HepG2 (cell line): ENCODE data around the gene NOP56. TPM values are rescaled to one million over a fixed set of nuclear protein-coding genes. Genes with fewer than 3 reads are reported as not detected.

Source experiments
- AGO1 ChIP-seq: fragments of 200-400 bp; formaldehyde crosslinking; IDR thresholded peaks from 2 replicates; pipeline ENCODE4 v1.6.1; 2017; ENCODE audit warnings: mild to moderate bottlenecking, low read depth, low read length, moderate library complexity; ENCODE audit not compliant: poor library complexity, severe bottlenecking
- AHR ChIP-seq: IDR thresholded peaks from 2 replicates; pipeline ENCODE4 v1.6.1; 2018; ENCODE audit warnings: missing genetic modification reagents, missing compliant biosample characterization
- ATAD3A ChIP-seq: sonication (generic); formaldehyde crosslinking; IDR thresholded peaks from 2 replicates; pipeline ENCODE4 v1.4.0; 2020; ENCODE audit warnings: missing genetic modification reagents
- ESRRA ChIP-seq: sonication (generic); formaldehyde crosslinking; IDR thresholded peaks from 2 replicates; pipeline ENCODE4 v1.5.1; 2020; ENCODE audit warnings: mild to moderate bottlenecking, low read depth, missing genetic modification reagents
- EZH2 ChIP-seq: conservative IDR thresholded peaks from 2 replicates; pipeline ENCODE4 v1.6.1; 2012; ENCODE audit warnings: mild to moderate bottlenecking, low read depth, low read length, moderate library complexity
- HMG20A ChIP-seq: IDR thresholded peaks from 2 replicates; pipeline ENCODE4 v1.6.1; 2016; ENCODE audit warnings: borderline replicate concordance
- HOXA7 ChIP-seq: sonication (generic); formaldehyde crosslinking; IDR thresholded peaks from 2 replicates; pipeline ENCODE4 v1.8.1; 2022; ENCODE audit warnings: mild to moderate bottlenecking, missing genetic modification reagents, moderate library complexity
- HOXD1 ChIP-seq: sonication (generic); formaldehyde crosslinking; IDR thresholded peaks from 2 replicates; pipeline ENCODE4 v1.5.0; 2020; ENCODE audit warnings: missing genetic modification reagents
- KAT2B ChIP-seq: fragments of 150-350 bp; IDR thresholded peaks from 2 replicates; pipeline ENCODE4 v1.6.1; 2014; ENCODE audit warnings: low read depth, low read length, borderline replicate concordance
- KAT7 ChIP-seq: IDR thresholded peaks from 2 replicates; pipeline ENCODE4 v1.6.1; 2018; ENCODE audit warnings: borderline replicate concordance, missing compliant biosample characterization
- KDM2A ChIP-seq: sonication (generic); formaldehyde crosslinking; IDR thresholded peaks from 2 replicates; pipeline ENCODE4 v1.4.0; 2020; ENCODE audit warnings: low read depth, missing genetic modification reagents, borderline replicate concordance
- PRPF4 ChIP-seq: fragments of 200-400 bp; formaldehyde crosslinking; IDR thresholded peaks from 2 replicates; pipeline ENCODE4 v1.6.1; 2016; ENCODE audit warnings: low read length, low read depth; ENCODE audit not compliant: poor library complexity, severe bottlenecking
- RAD21 ChIP-seq: fragments of 450-650 bp; formaldehyde crosslinking; IDR thresholded peaks from 2 replicates; pipeline ENCODE4 v1.5.0; 2020; ENCODE audit warnings: mild to moderate bottlenecking
- RARA ChIP-seq: IDR thresholded peaks from 2 replicates; pipeline ENCODE4 v1.6.1; 2016; ENCODE audit warnings: missing genetic modification reagents, missing compliant biosample characterization
- SAP130 ChIP-seq: IDR thresholded peaks from 2 replicates; pipeline ENCODE4 v1.6.1; 2016; ENCODE audit warnings: low read depth
- SKI ChIP-seq: fragments of 450-650 bp; IDR thresholded peaks from one replicate; pipeline ENCODE4 v1.6.1; 2018; ENCODE audit warnings: mild to moderate bottlenecking; ENCODE audit not compliant: partially characterized antibody
- THYN1 ChIP-seq: sonication (generic); formaldehyde crosslinking; IDR thresholded peaks from 2 replicates; pipeline ENCODE4 v1.8.1; 2023; ENCODE audit warnings: low read depth, mild to moderate bottlenecking, moderate library complexity, missing genetic modification reagents, borderline replicate concordance
- TMF1 ChIP-seq: sonication (generic); formaldehyde crosslinking; IDR thresholded peaks from 2 replicates; pipeline ENCODE4 v1.8.1; 2022; ENCODE audit warnings: low read depth, missing genetic modification reagents
- ZFP36L1 ChIP-seq: sonication (generic); formaldehyde crosslinking; IDR thresholded peaks from 2 replicates; pipeline ENCODE4 v1.8.0; 2022; ENCODE audit warnings: mild to moderate bottlenecking, missing genetic modification reagents, moderate library complexity
- ZNF12 ChIP-seq: sonication (generic); formaldehyde crosslinking; IDR thresholded peaks from 2 replicates; pipeline ENCODE4 v1.5.0; 2020; ENCODE audit warnings: missing genetic modification reagents
- ZNF256 ChIP-seq: sonication (generic); formaldehyde crosslinking; conservative IDR thresholded peaks from 2 replicates; pipeline ENCODE4 v1.4.0; 2020; ENCODE audit warnings: missing genetic modification reagents
- ZNF530 ChIP-seq: sonication (generic); formaldehyde crosslinking; IDR thresholded peaks from 2 replicates; pipeline ENCODE4 v1.5.0; 2020; ENCODE audit warnings: low read depth, mild to moderate bottlenecking, missing genetic modification reagents
- ZNF550 ChIP-seq: sonication (generic); formaldehyde crosslinking; IDR thresholded peaks from 2 replicates; pipeline ENCODE4 v1.4.0; 2020; ENCODE audit warnings: mild to moderate bottlenecking, missing genetic modification reagents, borderline replicate concordance
- ZNF607 ChIP-seq: sonication (generic); formaldehyde crosslinking; IDR thresholded peaks from 2 replicates; pipeline ENCODE4 v1.5.1; 2020; ENCODE audit warnings: missing genetic modification reagents, mild to moderate bottlenecking, borderline replicate concordance
- polyA plus RNA-seq, 8 experiments: library from polyadenylated mRNA; depleted of rRNA in 3 of 8; stranded (reverse) in 7 of 8; unstranded in 1 of 8; fragments of >200 nt; fragmentation: Illumina TruSeq in 4 of 8; extraction: Trizol in 4 of 8; gene quantifications; 2 replicates each; pipeline versions ENCODE4 v1.2.1 to v1.2.3, GENCODE V29; 2011 to 2016; ENCODE audit warnings: low read depth in 4 of 8, missing spikeins in 1 of 8, mixed read lengths in 1 of 8; ENCODE audit not compliant: insufficient read depth in 1 of 8
- total RNA-seq, 5 experiments: library from RNA; depleted of rRNA; stranded (reverse); fragments of >200 nt; fragmentation: Illumina TruSeq; extraction: Trizol; gene quantifications; 2 replicates each; pipeline ENCODE4 v1.2.3, GENCODE V29; 2016; ENCODE audit warnings: low read depth in 1 of 5
- TF ChIP-seq, protein P1 (sequence below): sonication (generic); formaldehyde crosslinking; IDR thresholded peaks from 2 replicates; pipeline ENCODE4 v1.9.0; 2022; ENCODE audit warnings: missing genetic modification reagents, mild to moderate bottlenecking, borderline replicate concordance
- TF ChIP-seq, protein P2 (sequence below): sonication (generic); formaldehyde crosslinking; IDR thresholded peaks from 2 replicates; pipeline ENCODE4 v1.4.0; 2020; ENCODE audit warnings: missing genetic modification reagents
- TF ChIP-seq, protein P3 (sequence below): sonication (generic); formaldehyde crosslinking; IDR thresholded peaks from 2 replicates; pipeline ENCODE4 v1.8.1; 2023; ENCODE audit warnings: mild to moderate bottlenecking, inconsistent platforms, moderate library complexity, missing genetic modification reagents, borderline replicate concordance

NOP56 gene
- total and polyA plus RNA-seq, 2 of the 13 experiments (the other 11 are each of a cell fraction or from before 2014, with no cell fraction given): 369 to 1,116 TPM

DNA sequence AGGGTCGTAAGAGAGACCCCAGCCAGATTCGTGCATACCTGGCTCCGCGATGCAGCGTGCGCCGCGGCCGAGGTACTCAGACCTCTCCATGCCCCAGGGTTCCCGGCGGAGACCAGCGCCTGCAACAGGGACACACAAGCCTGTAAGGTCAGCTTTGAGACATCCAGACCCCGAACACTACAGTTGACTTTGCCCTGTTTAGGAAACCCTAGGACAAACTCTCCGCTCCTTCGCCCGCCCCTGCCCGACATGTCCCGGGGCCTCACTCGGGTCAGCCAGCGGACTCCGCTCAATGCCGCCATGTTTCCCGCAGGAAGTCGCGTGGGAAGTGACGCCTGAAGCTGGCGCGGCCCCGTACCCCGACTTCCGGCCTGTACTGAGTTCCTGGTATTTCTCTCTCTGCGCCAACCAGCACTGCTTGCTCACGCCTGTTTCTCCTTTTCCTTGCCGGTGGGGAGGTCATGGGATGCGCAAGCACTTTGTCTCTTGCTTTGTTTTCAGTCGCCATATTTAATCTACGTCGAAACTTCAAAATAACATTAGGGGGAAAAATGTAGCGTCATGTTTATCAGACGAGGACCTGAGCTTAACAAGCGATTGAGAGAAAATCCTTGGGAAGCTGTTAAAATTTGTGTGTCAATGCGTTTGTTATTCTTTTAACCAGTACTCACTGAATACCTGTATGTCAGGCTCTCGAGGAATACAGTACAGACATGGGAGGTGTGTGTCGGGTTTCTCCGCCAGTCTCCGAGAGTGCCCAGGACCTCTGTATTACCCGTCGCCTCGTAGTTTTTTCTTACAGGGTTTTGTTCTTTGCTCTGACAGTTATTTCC is 11.7 kb downstream of the NOP56 start, which contains the start of gene IDH3B (continued):
- TF ChIP-seq TMF1 (CRISPR knock-in tag) (peak; percentile 76; the same call in 1 of the 2 replicates), ZNF12 (peak; percentile 82), RARA (CRISPR knock-in tag) (peak; percentile 67), ZNF607 (peak; percentile 63; the same call in 1 of the 2 replicates), KAT2B (peak; percentile 20; the same call in 1 of the 2 replicates), SAP130 (peak; percentile 99), EZH2 (0 out of 2 replicates have a peak, but pooled peaks have one; percentile 21), THYN1 (CRISPR knock-in tag) (0 out of 2 replicates have a peak, but pooled peaks have one; percentile 28), AHR (peak; percentile 88), KAT7 (CRISPR knock-in tag) (peak; percentile 98; the same call in 1 of the 2 replicates), KDM2A (CRISPR knock-in tag) (peak; percentile 99), ATAD3A (CRISPR knock-in tag) (peak; percentile 8; the same call in 1 of the 2 replicates), ZNF550 (CRISPR knock-in tag) (peak; percentile 92; the same call in 1 of the 2 replicates), ZFP36L1 (CRISPR knock-in tag) (peak; percentile 69; the same call in 1 of the 2 replicates), ZNF530 (CRISPR knock-in tag) (no peak), ZNF256 (CRISPR knock-in tag) (peak; percentile 86; the same call in 1 of the 2 replicates), HOXD1 (CRISPR knock-in tag) (peak; percentile 78), RAD21 (peak; percentile 45), ESRRA (CRISPR knock-in tag) (peak; percentile 64), PRPF4 (no peak), SKI (no peak), HOXA7 (CRISPR knock-in tag) (no peak), AGO1 (peak; percentile 39), HMG20A (peak; percentile 36; the same call in 1 of the 2 replicates)
- TF ChIP-seq, protein P1, sequence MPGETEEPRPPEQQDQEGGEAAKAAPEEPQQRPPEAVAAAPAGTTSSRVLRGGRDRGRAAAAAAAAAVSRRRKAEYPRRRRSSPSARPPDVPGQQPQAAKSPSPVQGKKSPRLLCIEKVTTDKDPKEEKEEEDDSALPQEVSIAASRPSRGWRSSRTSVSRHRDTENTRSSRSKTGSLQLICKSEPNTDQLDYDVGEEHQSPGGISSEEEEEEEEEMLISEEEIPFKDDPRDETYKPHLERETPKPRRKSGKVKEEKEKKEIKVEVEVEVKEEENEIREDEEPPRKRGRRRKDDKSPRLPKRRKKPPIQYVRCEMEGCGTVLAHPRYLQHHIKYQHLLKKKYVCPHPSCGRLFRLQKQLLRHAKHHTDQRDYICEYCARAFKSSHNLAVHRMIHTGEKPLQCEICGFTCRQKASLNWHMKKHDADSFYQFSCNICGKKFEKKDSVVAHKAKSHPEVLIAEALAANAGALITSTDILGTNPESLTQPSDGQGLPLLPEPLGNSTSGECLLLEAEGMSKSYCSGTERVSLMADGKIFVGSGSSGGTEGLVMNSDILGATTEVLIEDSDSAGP (CRISPR knock-in tag): peak; percentile 97
- TF ChIP-seq, protein P2, sequence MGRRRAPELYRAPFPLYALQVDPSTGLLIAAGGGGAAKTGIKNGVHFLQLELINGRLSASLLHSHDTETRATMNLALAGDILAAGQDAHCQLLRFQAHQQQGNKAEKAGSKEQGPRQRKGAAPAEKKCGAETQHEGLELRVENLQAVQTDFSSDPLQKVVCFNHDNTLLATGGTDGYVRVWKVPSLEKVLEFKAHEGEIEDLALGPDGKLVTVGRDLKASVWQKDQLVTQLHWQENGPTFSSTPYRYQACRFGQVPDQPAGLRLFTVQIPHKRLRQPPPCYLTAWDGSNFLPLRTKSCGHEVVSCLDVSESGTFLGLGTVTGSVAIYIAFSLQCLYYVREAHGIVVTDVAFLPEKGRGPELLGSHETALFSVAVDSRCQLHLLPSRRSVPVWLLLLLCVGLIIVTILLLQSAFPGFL (CRISPR knock-in tag): peak; percentile 27; the same call in 1 of the 2 replicates
- TF ChIP-seq, protein P3, sequence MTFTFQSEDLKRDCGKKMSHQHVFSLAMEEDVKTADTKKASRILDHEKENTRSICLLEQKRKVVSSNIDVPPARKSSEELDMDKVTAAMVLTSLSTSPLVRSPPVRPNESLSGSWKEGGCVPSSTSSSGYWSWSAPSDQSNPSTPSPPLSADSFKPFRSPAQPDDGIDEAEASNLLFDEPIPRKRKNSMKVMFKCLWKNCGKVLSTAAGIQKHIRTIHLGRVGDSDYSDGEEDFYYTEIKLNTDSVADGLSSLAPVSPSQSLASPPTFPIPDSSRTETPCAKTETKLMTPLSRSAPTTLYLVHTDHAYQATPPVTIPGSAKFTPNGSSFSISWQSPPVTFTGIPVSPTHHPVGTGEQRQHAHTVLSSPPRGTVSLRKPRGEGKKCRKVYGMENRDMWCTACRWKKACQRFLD: no peak; the same call in 1 of the 2 replicates
